HG02981 (cell line): ENCODE measurements around the gene S100A5.

ENCODE experiments used
- ATAC-seq: cut with Tn5 transposase; IDR thresholded peaks from one replicate; pipeline ENCODE4 v1.9.1; 2021; ENCODE audit warnings: mild to moderate bottlenecking, moderate library complexity; ENCODE audit not compliant: unreplicated experiment

Gene S100A5

GRCh38 chr1:153548722-153549688, 8.3 kb upstream of the S100A5 start, which contains the start of gene S100A3:
S100A3 (minus strand) TSS chr1:153549258; CDS start chr1:153548485, 773 bp downstream.
- ATAC-seq: no peak

- no peak for ATAC-seq
Measured at GRCh38 chr1:153547560-153548551, 7.1 kb upstream of the S100A5 start.

- ATAC-seq: no peak
Measured at GRCh38 chr1:153546796-153547559, 6.2 kb upstream of the S100A5 start.

GRCh38 chr1:153546371-153546770, 5.6 kb upstream of the S100A5 start:
- no peak for ATAC-seq

GRCh38 chr1:153545067-153546055, 4.6 kb upstream of the S100A5 start, which contains the start of gene S100A4:
S100A4 (minus strand) TSS chr1:153545806; CDS start chr1:153544794, 1,012 bp downstream.
- ATAC-seq: no peak

GRCh38 chr1:153544453-153545066, 3.8 kb upstream of the S100A5 start:
- no peak for ATAC-seq

- no peak for ATAC-seq
Measured at GRCh38 chr1:153543736-153544135, 3.0 kb upstream of the S100A5 start.

- no peak for ATAC-seq
Measured at GRCh38 chr1:153542956-153543711, 2.4 kb upstream of the S100A5 start.

- ATAC-seq: no peak
Measured at GRCh38 chr1:153541641-153542590, 1.2 kb upstream of the S100A5 start.

GRCh38 chr1:153539395-153540093, 1.2 kb downstream of the S100A5 start:
- no peak for ATAC-seq

- no peak for ATAC-seq
Measured at GRCh38 chr1:153538315-153538821, 2.4 kb downstream of the S100A5 start.

- no peak for ATAC-seq
Measured at GRCh38 chr1:153537376-153537730, 3.4 kb downstream of the S100A5 start.

GRCh38 chr1:153536671-153537375, 3.9 kb downstream of the S100A5 start:
- no peak for ATAC-seq

GRCh38 chr1:153536012-153536670, 4.6 kb downstream of the S100A5 start:
- no peak for ATAC-seq
